Type B pancreatic cell (in vitro differentiated cells): ENCODE data around the gene COL5A1. TPM values are rescaled to one million over a fixed set of nuclear protein-coding genes. Genes with fewer than 3 reads are reported as not detected.

ENCODE experiments used
- DNase-seq: peaks from one replicate; pipeline ENCODE4 v3.0.0; 2021; ENCODE audit warnings: mixed read lengths; ENCODE audit not compliant: unreplicated experiment; ENCODE audit errors: extremely low spot score
- H3K27ac Mint-ChIP-seq: 2 replicates; pipeline ENCODE4 v1.8.0; 2021; ENCODE audit warnings: mild to moderate bottlenecking, mixed read lengths
- H3K27me3 Mint-ChIP-seq: 2 replicates; pipeline ENCODE4 v1.8.0; 2021; ENCODE audit warnings: mixed read lengths
- H3K36me3 Mint-ChIP-seq: 2 replicates; pipeline ENCODE4 v1.8.0; 2021; ENCODE audit warnings: mixed read lengths
- H3K4me1 Mint-ChIP-seq: one replicate; pipeline ENCODE4 v1.8.0; 2021; ENCODE audit warnings: mixed read lengths; ENCODE audit not compliant: unreplicated experiment
- H3K4me3 Mint-ChIP-seq: 2 replicates; pipeline ENCODE4 v1.8.0; 2021; ENCODE audit warnings: mild to moderate bottlenecking, mixed read lengths
- H3K9me3 Mint-ChIP-seq: 2 replicates; pipeline ENCODE4 v1.8.0; 2021; ENCODE audit warnings: mixed read lengths
- total RNA-seq: library from RNA; stranded (reverse); gene quantifications from 2 replicates; pipeline ENCODE4 v1.2.1, GENCODE V29; 2021; ENCODE audit warnings: low replicate concordance
- TF ChIP-seq, protein P1 (sequence below): fragments of 200-600 bp; sonication (generic); conservative IDR thresholded peaks from 2 replicates; pipeline ENCODE4 v1.5.0; 2021; ENCODE audit warnings: antibody characterized with exemption, mild to moderate bottlenecking

The COL5A1 gene
- total RNA-seq, 1 donor from 2014 or later, result 112 TPM

- H3K9me3 Mint-ChIP-seq, result no peaks in the 10 kb centered on the region
- DNase-seq, result no peak
- H3K4me3 Mint-ChIP-seq, result no peak overlapping the region
- no peaks in the 10 kb centered on the region for H3K36me3 Mint-ChIP-seq
- TF ChIP-seq, protein P1, sequence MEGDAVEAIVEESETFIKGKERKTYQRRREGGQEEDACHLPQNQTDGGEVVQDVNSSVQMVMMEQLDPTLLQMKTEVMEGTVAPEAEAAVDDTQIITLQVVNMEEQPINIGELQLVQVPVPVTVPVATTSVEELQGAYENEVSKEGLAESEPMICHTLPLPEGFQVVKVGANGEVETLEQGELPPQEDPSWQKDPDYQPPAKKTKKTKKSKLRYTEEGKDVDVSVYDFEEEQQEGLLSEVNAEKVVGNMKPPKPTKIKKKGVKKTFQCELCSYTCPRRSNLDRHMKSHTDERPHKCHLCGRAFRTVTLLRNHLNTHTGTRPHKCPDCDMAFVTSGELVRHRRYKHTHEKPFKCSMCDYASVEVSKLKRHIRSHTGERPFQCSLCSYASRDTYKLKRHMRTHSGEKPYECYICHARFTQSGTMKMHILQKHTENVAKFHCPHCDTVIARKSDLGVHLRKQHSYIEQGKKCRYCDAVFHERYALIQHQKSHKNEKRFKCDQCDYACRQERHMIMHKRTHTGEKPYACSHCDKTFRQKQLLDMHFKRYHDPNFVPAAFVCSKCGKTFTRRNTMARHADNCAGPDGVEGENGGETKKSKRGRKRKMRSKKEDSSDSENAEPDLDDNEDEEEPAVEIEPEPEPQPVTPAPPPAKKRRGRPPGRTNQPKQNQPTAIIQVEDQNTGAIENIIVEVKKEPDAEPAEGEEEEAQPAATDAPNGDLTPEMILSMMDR, result peak; percentile 88
- H3K4me1 Mint-ChIP-seq, result peaks cover 8% of the 10 kb centered on the region
- H3K27ac Mint-ChIP-seq, result no peak overlapping the region
- no peaks in the 10 kb centered on the region for H3K27me3 Mint-ChIP-seq
These were observed 47.9 kb downstream of the COL5A1 start for GRCh38 chr9:134689321-134690181.

DNA sequence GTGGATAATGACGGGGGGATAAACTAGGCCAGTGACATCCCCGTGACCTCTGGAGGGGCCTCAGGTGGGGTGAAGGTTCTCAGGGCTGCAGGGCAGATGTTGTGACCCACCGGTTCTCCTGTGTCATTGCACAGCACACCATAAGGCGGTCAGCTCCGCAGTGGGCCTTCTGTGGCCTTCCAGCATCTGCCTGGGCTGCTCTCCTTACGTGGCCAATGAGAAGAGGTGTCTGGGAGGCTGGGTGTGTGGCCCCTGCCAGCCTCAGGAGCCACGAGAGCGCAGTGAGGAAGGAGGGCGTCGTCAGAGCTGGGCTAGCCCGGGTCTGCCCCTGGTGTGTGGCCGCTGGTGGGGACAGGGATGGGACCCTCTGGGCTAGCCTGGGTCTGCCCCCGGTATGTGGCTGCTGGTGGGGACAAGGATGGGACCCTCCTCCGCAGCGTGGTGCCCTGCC is 48.7 kb downstream of the COL5A1 start:
- Mint-ChIP-seq H3K36me3 (no peaks in the 10 kb centered on the region), H3K4me1 (peaks cover 8% of the 10 kb centered on the region), H3K9me3 (no peaks in the 10 kb centered on the region), H3K27ac (no peak overlapping the region), H3K27me3 (no peaks in the 10 kb centered on the region), H3K4me3 (no peak overlapping the region)
- TF ChIP-seq, protein P1, result no peak
- no peak for DNase-seq

DNA sequence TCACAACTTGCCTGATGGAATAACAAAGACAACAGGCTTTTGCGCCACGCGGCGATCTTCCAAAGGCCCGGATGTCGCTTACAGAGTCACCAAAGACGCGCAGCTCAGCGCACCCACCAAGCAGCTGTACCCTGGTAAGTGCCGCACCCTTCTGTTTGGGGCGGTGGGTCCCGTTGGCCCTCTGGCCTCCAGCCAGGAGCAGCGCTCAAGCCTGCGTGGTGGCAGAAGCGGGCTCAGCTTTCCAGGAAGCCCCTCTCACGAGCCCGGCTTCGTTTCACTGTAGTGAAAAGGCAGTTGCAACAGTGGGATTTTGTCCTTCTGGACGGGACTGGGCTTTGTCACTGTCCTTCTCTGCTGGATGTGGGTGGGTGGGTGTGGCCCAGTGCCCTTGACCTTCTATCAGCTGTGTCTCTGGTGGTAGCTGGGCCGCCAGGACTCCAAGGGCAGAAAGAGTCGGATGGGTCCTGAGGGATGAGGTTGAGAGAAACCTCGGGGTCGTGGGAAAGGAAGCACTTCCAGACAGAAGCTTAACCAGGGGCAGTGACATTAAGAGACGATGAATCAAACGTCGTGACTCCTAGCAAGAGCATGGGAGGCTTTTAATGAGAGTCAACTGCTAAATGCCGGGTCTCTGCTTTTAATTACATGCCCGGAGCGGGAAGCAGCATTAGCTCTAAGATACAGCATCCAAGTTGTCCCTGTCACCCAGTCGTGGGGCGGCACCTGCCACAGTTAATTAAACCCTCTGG is 49.5 kb downstream of the COL5A1 start:
- Mint-ChIP-seq H3K27me3 (no peaks in the 10 kb centered on the region), H3K9me3 (no peaks in the 10 kb centered on the region), H3K4me3 (no peak overlapping the region), H3K27ac (no peak overlapping the region), H3K4me1 (peaks cover 8% of the 10 kb centered on the region), H3K36me3 (no peaks in the 10 kb centered on the region)
- no peak for DNase-seq
- TF ChIP-seq, protein P1, result no peak

DNA sequence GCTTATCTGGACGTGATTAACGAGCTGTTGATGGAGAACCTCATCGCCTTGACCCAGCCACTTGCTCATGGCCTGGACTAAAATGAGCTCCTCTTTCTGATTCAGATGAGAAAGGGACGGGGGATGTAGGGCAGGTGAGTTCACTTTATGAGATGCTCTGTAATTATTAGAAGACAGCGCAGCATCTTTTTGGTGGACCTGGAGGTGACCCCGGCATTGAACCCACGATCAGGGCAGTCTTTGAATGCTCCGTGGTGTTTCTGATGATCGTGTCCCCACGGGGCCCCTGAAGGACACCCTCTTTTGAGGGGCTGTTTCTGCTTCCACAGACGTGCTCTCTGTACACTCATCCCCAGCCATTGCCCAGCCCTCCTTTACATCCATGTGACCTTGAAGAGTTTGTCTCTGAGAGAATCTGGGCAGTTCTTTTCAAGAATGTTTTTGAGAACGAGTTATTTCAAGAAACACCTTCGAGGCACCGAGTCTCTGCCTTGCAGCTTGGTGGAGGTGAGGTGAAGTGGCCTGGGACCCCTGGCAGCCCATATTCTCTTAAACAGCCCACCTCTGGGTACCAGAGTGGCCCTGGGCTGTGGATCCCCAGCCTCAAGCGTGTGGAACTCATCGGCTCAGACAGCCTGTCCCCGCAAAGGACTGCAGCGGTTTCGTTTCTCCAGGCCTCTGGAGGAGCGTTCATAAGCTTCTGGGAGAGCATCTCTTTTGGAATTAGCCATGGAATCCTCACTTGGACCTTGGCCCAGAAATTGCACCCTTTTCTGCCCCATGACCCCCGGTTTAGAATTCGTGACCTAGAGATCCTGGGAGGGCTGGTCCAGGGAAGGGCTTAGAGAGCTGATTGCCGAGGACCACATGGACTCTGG is 50.3 kb downstream of the COL5A1 start:
- no peak for DNase-seq
- H3K27ac Mint-ChIP-seq, result no peak overlapping the region
- peaks cover 9% of the 10 kb centered on the region for H3K4me1 Mint-ChIP-seq
- H3K4me3 Mint-ChIP-seq, result no peak overlapping the region
- no peaks in the 10 kb centered on the region for H3K27me3 Mint-ChIP-seq
- H3K9me3 Mint-ChIP-seq, result no peaks in the 10 kb centered on the region
- TF ChIP-seq, protein P1, result no peak
- no peaks in the 10 kb centered on the region for H3K36me3 Mint-ChIP-seq

DNA sequence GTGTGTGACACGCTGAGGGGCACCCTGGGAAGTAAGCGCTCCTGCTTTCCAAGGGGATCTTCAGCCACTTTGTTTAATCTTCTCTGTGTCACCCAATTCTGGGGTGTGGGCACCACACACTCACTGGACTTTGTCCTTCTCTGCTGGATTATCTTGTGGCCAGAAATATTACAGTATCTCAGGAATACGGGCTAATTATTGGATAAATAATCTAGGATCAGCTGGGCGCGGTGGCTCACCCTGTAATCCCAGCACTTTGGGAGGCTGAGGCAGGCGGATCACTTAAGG is 50.9 kb downstream of the COL5A1 start:
- H3K36me3 Mint-ChIP-seq, result no peaks in the 10 kb centered on the region
- H3K4me1 Mint-ChIP-seq, result peaks cover 14% of the 10 kb centered on the region
- no peak for DNase-seq
- TF ChIP-seq, protein P1, result no peak
- no peaks in the 10 kb centered on the region for H3K9me3 Mint-ChIP-seq
- no peak overlapping the region for H3K27ac Mint-ChIP-seq
- no peak overlapping the region for H3K4me3 Mint-ChIP-seq
- H3K27me3 Mint-ChIP-seq, result no peaks in the 10 kb centered on the region
